K562 (cell line): Measurements from ENCODE around the gene TAF3. TPM values are rescaled to one million over a fixed set of nuclear protein-coding genes. Genes with fewer than 3 reads are reported as not detected.
A peak's percentile ranks its signal among the peaks of the same experiment; 100 is the strongest.

Source experiments
- ARHGAP35 ChIP-seq: fragments of 450-650 bp; IDR thresholded peaks from 2 replicates; pipeline ENCODE4 v1.6.1; 2018; ENCODE audit not compliant: partially characterized antibody
- CBFA2T3 ChIP-seq: fragments of 450-650 bp; IDR thresholded peaks from 2 replicates; pipeline ENCODE4 v1.6.1; 2017
- EGR1 ChIP-seq: fragments of 450-650 bp; conservative IDR thresholded peaks from 2 replicates; pipeline ENCODE4 v1.6.1; 2017; ENCODE audit warnings: mild to moderate bottlenecking
- ETV1 ChIP-seq: fragments of 450-650 bp; conservative IDR thresholded peaks from 2 replicates; pipeline ENCODE4 v1.6.1; 2016; ENCODE audit warnings: missing genetic modification characterization, control low read depth, low read depth, missing compliant biosample characterization
- FOS ChIP-seq: IDR thresholded peaks from 3 replicates; pipeline ENCODE4 v1.6.1; 2011; ENCODE audit not compliant: insufficient read length; ENCODE audit errors: extremely low read depth
- KAT8 ChIP-seq: fragments of 450-650 bp; IDR thresholded peaks from 2 replicates; pipeline ENCODE4 v1.6.1; 2016; ENCODE audit warnings: low read depth, mild to moderate bottlenecking
- LCOR ChIP-seq: sonication (generic); formaldehyde crosslinking; IDR thresholded peaks from 2 replicates; pipeline ENCODE4 v1.8.0; 2022; ENCODE audit warnings: mild to moderate bottlenecking, missing genetic modification reagents
- MAFK ChIP-seq: IDR thresholded peaks from 2 replicates; pipeline ENCODE4 v1.6.1; 2011; ENCODE audit warnings: low read length, improper control_type of control experiment
- PTTG1 ChIP-seq: fragments of 450-650 bp; IDR thresholded peaks from 2 replicates; pipeline ENCODE4 v1.6.1; 2016; ENCODE audit warnings: low read depth, mild to moderate bottlenecking, missing genetic modification characterization, missing compliant biosample characterization
- RCOR1 ChIP-seq, 2 experiments: IDR thresholded peaks; 2 replicates each; pipeline ENCODE4 v1.6.1; 2012; ENCODE audit warnings: low read depth in 2 of 2, low read length in 2 of 2, borderline replicate concordance in 1 of 2, improper control_type of control experiment in 1 of 2
- RFX5 ChIP-seq: IDR thresholded peaks from 2 replicates; pipeline ENCODE4 v1.6.1; 2011; ENCODE audit warnings: low read depth, mild to moderate bottlenecking, improper control_type of control experiment, low read length
- SETDB1 ChIP-seq: IDR thresholded peaks from one replicate; pipeline ENCODE4 v1.6.1; 2012; ENCODE audit warnings: low read length, control low read depth, inconsistent platforms
- SOX6 ChIP-seq: fragments of 450-650 bp; IDR thresholded peaks from 2 replicates; pipeline ENCODE4 v1.6.1; 2014; ENCODE audit warnings: mild to moderate bottlenecking
- TOE1 ChIP-seq, 2 experiments: fragments of 450-650 bp in 1 of 2; sonication (generic) in 1 of 2; formaldehyde crosslinking in 1 of 2; IDR thresholded peaks; 2 replicates each; pipeline versions ENCODE4 v1.7.1 to v1.8.0; 2016 to 2022; ENCODE audit warnings: borderline replicate concordance in 2 of 2, mild to moderate bottlenecking in 2 of 2, antibody characterized with exemption in 1 of 2, inconsistent platforms in 1 of 2, low read depth in 1 of 2, missing genetic modification reagents in 1 of 2, moderate library complexity in 1 of 2
- ZC3H4 ChIP-seq: sonication (generic); formaldehyde crosslinking; IDR thresholded peaks from 2 replicates; pipeline ENCODE4 v1.9.0; 2021; ENCODE audit warnings: missing genetic modification reagents, borderline replicate concordance
- ZNF140 ChIP-seq: fragments of 250-450 bp; sonication (Bioruptor Pico); IDR thresholded peaks from 2 replicates; pipeline ENCODE4 v1.8.0; 2021; ENCODE audit warnings: moderate library complexity, mild to moderate bottlenecking, inconsistent platforms
- ZNF175 ChIP-seq: fragments of 200-800 bp; sonication (Bioruptor generic); IDR thresholded peaks from 2 replicates; pipeline ENCODE4 v1.6.1; 2016; ENCODE audit warnings: low read depth, mild to moderate bottlenecking, missing genetic modification characterization, missing compliant biosample characterization
- ZNF24 ChIP-seq: fragments of 450-650 bp; IDR thresholded peaks from 2 replicates; pipeline ENCODE4 v1.6.1; 2016
- ZNF316 ChIP-seq: fragments of 450-650 bp; IDR thresholded peaks from 2 replicates; pipeline ENCODE4 v1.6.1; 2016
- ZNF75A ChIP-seq: fragments of 450-650 bp; formaldehyde crosslinking; IDR thresholded peaks from 2 replicates; pipeline ENCODE4 v1.4.0; 2020; ENCODE audit warnings: mild to moderate bottlenecking
- polyA plus RNA-seq, 8 experiments: library from polyadenylated mRNA; depleted of rRNA in 4 of 8; stranded (reverse) in 5 of 8; unstranded in 3 of 8; fragments of >200 nt; fragmentation: Nextera tagmentation in 2 of 8; fragmentation: Illumina TruSeq in 1 of 8; extraction: Ambion mirVana in 2 of 8; extraction: Trizol in 1 of 8; gene quantifications; 2 replicates each; pipeline versions ENCODE4 v1.2.1 to v1.2.3, GENCODE V29; 2011 to 2014; ENCODE audit warnings: inconsistent platforms in 1 of 8, missing spikeins in 1 of 8
- total RNA-seq, 7 experiments: library from RNA; depleted of rRNA in 6 of 7; stranded (reverse); fragments of >200 nt in 6 of 7; fragmentation: Illumina TruSeq in 2 of 7; extraction: Trizol in 2 of 7; gene quantifications; 2 replicates each; pipeline versions ENCODE4 v1.2.1 to v1.2.3, GENCODE V29; 2011 to 2021; ENCODE audit warnings: low replicate concordance in 1 of 7
- TF ChIP-seq, protein P1 (sequence below), 2 experiments: fragments of 450-650 bp in 1 of 2; sonication (generic) in 1 of 2; formaldehyde crosslinking in 1 of 2; IDR thresholded peaks in 1 of 2; conservative IDR thresholded peaks in 1 of 2; 2 replicates each; pipeline versions ENCODE4 v1.6.1 to v1.8.1; 2016 to 2023; ENCODE audit warnings: mild to moderate bottlenecking in 2 of 2, moderate library complexity in 2 of 2, inconsistent platforms in 1 of 2, missing genetic modification reagents in 1 of 2
- TF ChIP-seq, protein P2 (sequence below): fragments of 450-650 bp; IDR thresholded peaks from 2 replicates; pipeline ENCODE4 v1.6.1; 2016
- TF ChIP-seq, protein P3 (sequence below): fragments of 450-650 bp; formaldehyde crosslinking; IDR thresholded peaks from 2 replicates; pipeline ENCODE4 v1.4.0; 2020; ENCODE audit warnings: mild to moderate bottlenecking, mixed read lengths
- TF ChIP-seq, protein P4 (sequence below): fragments of 250-450 bp; sonication (Bioruptor Pico); IDR thresholded peaks from 2 replicates; pipeline ENCODE4 v1.8.0; 2021; ENCODE audit warnings: moderate library complexity, mild to moderate bottlenecking, inconsistent platforms

Gene TAF3
- total and polyA plus RNA-seq, 9 of the 15 experiments (the other 6 are each of a cell fraction or from before 2014, with no cell fraction given), result 1.5 to 9.9 (median 4.1) TPM

DNA sequence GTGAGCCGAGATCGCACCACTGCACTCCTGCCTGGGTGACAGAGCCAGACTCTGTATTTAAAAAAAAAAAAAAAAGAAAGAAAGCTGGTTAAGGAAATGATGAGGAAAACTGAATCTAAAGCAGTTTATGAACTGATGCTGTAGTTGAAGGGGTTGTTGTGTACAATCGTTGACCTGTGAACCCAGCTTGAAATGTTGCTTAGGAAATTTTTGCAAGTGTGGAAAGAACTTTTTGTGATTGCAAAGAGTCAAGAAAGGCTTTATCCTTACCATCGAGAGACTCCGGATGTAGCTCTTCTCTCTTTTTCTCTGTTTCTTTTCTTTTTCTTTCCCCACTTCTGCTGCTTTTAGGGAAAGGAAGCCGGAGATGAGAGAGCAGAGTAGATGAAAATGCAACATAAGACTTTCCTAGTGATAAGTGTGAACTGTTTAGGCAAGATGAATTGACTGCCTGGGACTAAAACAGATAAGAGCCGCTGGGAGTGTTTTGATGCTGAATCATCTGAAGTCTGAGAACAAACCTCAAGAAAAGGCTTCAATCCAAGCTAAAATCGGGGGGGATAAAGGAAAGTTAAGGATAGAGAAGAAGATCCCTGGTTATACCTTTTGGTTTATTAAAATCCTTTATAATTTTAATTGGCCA is 69.0 kb downstream of the TAF3 start (continued):
- TF ChIP-seq SETDB1 (no peak), ZNF140 (CRISPR knock-in tag) (no peak), CBFA2T3 (peak; percentile 75), TOE1 (IDR thresholded peaks at IDR 0.05; ENCODE audit: borderline replicate concordance) (no peak), TOE1 (CRISPR knock-in tag; IDR thresholded peaks at IDR 0.05; ENCODE audit: borderline replicate concordance, low read depth) (no peak), KAT8 (no peak), RCOR1 (IDR thresholded peaks at IDR 0.05; ENCODE audit: borderline replicate concordance in 1 of 2, low read depth in 2 of 2, low read length in 2 of 2) (peak in 1 of 2 experiments; percentile 82; a peak in 2 of 4 replicates), FOS (no peak), ZNF316 (peak; percentile 90), ZNF24 (no peak), LCOR (CRISPR knock-in tag) (0 out of 2 replicates have a peak, but pooled peaks have one; percentile 33), SOX6 (0 out of 2 replicates have a peak, but pooled peaks have one; percentile 22), ZNF75A (CRISPR knock-in tag) (no peak), PTTG1 (tag) (no peak), MAFK (peak; percentile 64), ZNF175 (CRISPR knock-in tag) (no peak), ETV1 (tag) (0 out of 2 replicates have a peak, but pooled peaks have one; percentile 20), RFX5 (no peak), ARHGAP35 (no peak), EGR1 (no peak), ZC3H4 (CRISPR knock-in tag) (no peak)
- TF ChIP-seq, protein P1, sequence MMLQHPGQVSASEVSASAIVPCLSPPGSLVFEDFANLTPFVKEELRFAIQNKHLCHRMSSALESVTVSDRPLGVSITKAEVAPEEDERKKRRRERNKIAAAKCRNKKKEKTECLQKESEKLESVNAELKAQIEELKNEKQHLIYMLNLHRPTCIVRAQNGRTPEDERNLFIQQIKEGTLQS (IDR thresholded peaks at IDR 0.05), result no peak; the same call in 1 of the 2 replicates
- TF ChIP-seq, protein P1 (CRISPR knock-in tag; conservative IDR thresholded peaks at IDR 0.05), result no peak
- TF ChIP-seq, protein P2, sequence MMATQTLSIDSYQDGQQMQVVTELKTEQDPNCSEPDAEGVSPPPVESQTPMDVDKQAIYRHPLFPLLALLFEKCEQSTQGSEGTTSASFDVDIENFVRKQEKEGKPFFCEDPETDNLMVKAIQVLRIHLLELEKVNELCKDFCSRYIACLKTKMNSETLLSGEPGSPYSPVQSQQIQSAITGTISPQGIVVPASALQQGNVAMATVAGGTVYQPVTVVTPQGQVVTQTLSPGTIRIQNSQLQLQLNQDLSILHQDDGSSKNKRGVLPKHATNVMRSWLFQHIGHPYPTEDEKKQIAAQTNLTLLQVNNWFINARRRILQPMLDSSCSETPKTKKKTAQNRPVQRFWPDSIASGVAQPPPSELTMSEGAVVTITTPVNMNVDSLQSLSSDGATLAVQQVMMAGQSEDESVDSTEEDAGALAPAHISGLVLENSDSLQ, result peak; percentile 28; the same call in 1 of the 2 replicates
- TF ChIP-seq, protein P3, sequence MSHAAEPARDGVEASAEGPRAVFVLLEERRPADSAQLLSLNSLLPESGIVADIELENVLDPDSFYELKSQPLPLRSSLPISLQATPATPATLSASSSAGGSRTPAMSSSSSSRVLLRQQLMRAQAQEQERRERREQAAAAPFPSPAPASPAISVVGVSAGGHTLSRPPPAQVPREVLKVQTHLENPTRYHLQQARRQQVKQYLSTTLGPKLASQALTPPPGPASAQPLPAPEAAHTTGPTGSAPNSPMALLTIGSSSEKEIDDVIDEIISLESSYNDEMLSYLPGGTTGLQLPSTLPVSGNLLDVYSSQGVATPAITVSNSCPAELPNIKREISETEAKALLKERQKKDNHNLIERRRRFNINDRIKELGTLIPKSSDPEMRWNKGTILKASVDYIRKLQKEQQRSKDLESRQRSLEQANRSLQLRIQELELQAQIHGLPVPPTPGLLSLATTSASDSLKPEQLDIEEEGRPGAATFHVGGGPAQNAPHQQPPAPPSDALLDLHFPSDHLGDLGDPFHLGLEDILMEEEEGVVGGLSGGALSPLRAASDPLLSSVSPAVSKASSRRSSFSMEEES, result no peak
- TF ChIP-seq, protein P4, sequence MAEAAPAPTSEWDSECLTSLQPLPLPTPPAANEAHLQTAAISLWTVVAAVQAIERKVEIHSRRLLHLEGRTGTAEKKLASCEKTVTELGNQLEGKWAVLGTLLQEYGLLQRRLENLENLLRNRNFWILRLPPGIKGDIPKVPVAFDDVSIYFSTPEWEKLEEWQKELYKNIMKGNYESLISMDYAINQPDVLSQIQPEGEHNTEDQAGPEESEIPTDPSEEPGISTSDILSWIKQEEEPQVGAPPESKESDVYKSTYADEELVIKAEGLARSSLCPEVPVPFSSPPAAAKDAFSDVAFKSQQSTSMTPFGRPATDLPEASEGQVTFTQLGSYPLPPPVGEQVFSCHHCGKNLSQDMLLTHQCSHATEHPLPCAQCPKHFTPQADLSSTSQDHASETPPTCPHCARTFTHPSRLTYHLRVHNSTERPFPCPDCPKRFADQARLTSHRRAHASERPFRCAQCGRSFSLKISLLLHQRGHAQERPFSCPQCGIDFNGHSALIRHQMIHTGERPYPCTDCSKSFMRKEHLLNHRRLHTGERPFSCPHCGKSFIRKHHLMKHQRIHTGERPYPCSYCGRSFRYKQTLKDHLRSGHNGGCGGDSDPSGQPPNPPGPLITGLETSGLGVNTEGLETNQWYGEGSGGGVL (CRISPR knock-in tag), result no peak
